Ramos (cell line): ENCODE data around the gene AHCYL2.

Experiments used
- in situ Hi-C: fragments of 300-500 bp; cut with MboI; formaldehyde crosslinking; loops from one replicate; pipeline ENCODE4 v1.14.3; 2022; ENCODE audit warnings: low sequenced_read_pairs; ENCODE audit not compliant: unreplicated experiment

AHCYL2 gene

DNA sequence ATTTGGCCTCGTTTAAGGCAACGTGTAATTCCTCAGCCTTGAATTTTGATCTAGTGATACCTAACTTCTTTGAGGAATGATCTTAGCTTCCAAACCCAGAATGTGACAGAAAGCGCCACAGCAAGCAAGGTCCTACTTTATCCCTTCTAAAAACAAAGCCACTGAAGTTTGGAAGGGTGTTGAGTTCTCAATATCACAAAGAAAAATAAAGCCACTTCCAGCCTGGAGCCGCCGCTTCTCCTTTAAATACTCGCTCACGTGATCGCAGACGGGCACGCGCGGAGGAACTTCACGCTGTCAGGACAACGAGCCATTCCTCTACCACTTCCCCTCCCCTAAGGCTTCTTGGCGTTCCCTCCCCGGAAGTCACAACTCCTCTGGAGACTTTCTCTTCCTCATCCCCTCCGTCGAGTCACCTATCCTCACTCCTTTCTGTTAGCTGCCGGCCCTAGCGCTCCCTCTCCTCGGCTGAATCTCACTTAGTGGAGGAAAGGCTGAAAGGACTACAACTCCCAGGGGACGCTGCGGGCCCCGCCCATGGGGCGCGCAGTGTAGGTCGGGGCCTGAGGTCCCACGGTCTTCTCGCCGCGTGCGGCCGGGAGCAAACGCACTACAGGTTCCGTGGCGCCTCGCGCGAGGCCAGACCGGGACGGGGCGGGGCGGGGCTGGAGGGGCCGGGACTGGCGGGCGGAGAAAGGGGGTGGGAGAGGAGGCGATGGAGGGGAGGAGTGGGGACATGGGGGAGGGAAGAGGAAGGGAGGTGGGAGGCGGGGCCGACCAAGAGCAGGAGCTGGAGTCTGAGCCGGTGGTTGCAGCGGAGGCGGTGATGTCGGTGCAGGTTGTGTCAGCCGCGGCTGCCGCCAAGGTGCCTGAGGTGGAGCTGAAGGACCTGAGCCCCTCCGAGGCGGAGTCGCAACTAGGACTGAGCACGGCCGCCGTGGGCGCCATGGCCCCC, at the start of gene AHCYL2:
Gene AHCYL2, plus strand, starts transcription at position 780 of the 955 bp plus-strand sequence.
- in situ Hi-C loops: no loop called here

GRCh38 chr7:129176916-129177710, 47.7 kb upstream of the AHCYL2 start:
- in situ Hi-C loops: no loop called here

DNA sequence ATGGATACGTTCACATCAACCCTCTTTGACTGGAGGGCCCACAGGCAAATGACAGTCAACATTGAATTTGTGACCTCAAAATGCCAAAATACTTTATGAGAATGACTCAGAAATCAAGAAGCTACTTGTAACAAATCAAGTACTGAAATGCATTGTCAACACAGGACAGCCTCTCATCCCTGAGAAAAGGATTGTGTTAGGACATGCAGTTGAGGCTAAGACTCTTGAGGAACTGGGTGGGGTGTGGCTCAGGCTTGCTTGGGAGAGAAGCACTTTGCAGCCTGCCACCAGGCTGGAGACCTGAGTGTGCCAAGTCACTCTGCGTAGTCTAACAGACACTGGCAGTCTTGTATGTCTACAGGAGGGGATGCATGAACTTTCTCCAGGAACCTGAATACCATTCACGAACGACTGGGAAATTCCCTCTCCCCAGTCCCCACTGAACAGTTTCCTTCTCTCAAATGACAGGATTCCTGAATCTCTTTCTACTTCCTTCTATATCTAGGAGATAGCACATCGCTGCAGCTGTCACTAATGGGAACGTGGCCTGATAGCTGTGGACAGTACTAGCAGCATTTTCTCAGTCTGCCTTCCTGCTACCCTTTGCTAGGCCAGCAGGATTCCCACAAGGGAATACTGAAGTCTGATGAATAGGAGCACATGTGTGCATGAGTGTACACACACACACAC, 39.7 kb upstream of the AHCYL2 start:
- in situ Hi-C loops: no loop called here

- in situ Hi-C loops: no loop called here
Measured at GRCh38 chr7:129186749-129187260, 38.0 kb upstream of the AHCYL2 start.

DNA sequence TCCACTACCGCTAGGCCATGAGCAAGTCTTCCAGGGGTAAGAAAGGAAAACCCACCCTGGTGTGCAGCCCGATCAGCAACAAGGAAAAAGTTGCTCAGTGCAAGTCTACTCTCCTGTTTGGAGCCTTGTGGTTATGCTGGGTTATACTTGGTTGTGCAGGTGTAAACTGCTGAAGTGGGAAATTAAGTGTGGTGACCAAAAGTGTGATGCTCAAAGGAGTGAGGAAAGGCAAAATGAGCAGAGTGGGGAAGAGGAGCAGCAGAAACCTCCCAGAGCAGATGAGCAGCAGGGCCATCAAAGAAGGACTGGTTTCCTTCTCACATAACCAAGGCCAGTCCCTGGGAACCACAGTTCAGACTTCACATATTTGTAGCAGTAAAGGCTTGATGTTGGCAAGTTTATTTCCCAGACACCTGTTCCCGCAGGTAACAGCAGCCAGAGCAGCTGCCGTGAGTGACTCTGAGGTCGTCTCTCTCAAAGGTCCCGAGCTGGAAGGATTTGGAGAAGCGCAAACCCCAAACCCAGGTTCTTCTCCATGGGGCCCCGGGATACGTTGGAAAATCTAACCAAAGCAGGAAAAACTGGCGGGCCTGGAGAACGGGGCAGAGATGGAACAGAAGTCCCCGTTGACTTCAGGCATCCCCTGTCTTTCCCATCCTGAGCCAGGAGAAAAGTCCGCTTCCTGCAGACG, 37.0 kb upstream of the AHCYL2 start:
- in situ Hi-C loops: no loop called here

GRCh38 chr7:129188372-129188891, 36.4 kb upstream of the AHCYL2 start, which contains the start of gene SMO:
SMO (plus strand) TSS chr7:129188633; CDS start chr7:129189152, 519 bp downstream.
- in situ Hi-C loops: no loop called here

DNA sequence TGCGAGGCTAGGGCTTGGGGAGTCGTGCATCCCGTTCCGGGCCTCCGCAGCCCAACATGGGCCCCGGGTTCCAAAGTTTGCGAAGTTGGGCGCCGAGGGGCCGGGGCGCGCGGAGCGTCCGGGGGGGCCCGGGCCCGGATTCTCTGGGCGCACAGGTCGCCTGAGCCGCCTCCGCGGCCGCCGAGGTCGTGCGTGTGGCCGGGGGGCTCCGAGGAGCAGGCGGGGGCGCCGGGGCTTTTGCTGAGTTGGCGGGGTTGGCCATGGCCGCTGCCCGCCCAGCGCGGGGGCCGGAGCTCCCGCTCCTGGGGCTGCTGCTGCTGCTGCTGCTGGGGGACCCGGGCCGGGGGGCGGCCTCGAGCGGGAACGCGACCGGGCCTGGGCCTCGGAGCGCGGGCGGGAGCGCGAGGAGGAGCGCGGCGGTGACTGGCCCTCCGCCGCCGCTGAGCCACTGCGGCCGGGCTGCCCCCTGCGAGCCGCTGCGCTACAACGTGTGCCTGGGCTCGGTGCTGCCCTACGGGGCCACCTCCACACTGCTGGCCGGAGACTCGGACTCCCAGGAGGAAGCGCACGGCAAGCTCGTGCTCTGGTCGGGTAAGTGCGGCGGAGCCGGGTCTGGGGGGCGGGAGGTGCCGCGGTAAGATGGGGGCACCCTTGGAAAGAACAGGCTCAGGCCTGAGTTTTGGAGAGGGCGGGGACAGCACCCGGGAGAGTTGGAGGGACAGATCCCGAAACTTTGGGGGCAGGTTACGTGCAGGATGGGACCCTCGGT, 35.8 kb upstream of the AHCYL2 start:
- in situ Hi-C loops: no loop called here

DNA sequence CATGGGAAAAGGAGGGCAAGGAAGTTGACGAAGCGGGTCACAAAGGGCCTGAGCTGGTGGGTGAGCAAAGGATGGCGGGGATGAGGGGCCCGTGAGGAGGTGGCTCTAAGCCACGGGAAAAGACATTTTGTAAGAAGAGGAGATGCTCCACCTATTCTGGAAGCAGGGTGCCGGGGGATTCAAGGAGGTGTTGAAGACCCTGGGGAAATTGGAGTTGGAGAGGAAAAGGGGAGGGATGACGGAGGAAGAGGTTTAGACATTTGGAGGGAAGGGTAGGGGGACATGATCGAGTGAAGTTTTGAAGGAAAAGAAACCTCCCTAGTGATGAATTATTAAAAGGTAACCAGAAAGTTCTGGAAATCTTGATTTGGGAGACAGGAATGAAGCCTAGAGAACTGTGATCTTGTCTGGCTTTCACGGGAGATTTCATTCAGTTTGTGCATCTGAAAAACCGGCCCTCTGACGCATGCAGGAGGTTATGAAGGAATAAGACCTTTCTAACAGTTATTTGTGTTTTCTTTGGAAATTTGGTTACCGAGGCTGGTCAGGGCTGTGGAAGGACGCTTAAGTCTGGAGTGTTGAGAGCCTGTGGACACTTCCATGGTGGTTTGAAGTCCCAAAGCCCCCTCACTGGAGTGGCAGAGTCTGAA, 35.0 kb upstream of the AHCYL2 start:
- in situ Hi-C loops: no loop called here

DNA sequence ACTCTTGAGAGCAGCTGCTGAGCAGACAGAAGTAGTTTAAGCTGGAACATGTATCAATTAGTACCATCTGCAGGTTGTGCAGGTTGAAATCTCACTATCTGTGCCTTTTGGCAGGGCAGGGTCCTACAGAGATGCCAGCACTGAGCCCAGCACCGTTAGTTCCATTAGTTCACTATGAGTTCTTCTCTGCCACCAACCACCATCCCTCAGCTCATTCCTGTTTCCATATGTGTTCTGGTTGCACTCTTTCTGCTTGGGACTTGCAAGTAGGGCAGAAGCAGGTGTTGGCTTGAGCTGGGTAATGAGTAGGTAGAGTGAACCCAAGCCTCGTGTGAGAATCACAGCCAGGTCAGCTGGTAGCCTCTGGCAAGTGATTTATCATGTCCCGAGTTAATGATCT, 33.6 kb upstream of the AHCYL2 start:
- in situ Hi-C loops: no loop called here

DNA sequence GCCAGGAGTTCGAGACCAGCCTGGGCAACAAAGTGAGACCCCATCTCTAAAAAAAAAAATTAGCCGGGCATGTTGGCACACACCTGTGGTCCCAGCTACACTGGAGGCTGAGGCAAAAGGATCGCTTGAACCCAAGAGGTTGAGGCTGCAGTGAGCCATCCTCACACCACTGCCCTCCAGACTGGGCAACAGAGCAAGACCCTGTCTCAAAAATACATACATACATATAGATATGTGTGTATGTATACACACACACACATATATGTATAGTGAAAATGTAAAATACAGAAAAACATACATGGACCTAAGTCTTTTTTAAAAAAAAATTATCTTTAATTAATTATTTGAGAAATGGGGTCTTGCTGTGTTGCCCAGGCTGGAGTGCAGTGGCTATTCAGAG, 30.9 kb upstream of the AHCYL2 start:
- in situ Hi-C loops: no loop called here

DNA sequence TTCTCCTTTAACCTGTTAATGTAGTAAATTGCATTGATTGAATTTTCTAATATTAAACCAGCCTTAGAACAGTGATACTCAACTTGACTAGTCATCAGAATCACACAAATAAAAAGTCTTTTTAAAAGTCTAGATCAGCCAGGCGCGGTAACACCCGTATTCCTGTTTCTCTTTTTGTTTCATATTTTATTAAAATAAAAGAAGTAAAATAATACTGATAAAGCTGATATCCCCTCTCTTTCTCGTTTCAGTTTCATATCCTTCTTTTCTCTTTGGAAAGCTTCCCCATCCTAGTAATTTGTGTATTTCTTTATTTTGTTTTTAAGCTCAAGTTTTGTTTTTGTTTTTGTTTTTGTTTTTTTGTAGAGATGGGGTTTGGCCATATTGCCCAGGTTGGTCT, 27.1 kb upstream of the AHCYL2 start:
- in situ Hi-C loops: no loop called here

DNA sequence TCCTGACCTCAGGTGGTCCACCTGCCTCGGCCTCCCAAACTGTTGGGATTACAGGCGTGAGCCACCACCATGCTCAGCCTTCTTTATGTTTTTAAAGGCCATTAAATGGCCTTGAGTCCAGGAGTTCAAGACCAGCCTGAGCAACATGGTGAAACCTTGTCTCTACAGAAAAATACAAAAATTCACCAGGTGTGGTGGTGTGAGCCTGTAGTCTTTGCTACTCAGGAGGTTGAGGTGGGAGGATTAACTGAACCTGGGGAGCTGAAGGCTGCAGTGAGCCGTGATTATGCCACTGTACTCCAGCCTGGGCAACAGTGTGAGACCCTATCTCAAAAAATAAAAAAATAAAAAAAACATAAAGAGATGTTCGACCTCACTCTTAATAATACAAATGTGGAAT, 25.4 kb upstream of the AHCYL2 start:
- in situ Hi-C loops: no loop called here

DNA sequence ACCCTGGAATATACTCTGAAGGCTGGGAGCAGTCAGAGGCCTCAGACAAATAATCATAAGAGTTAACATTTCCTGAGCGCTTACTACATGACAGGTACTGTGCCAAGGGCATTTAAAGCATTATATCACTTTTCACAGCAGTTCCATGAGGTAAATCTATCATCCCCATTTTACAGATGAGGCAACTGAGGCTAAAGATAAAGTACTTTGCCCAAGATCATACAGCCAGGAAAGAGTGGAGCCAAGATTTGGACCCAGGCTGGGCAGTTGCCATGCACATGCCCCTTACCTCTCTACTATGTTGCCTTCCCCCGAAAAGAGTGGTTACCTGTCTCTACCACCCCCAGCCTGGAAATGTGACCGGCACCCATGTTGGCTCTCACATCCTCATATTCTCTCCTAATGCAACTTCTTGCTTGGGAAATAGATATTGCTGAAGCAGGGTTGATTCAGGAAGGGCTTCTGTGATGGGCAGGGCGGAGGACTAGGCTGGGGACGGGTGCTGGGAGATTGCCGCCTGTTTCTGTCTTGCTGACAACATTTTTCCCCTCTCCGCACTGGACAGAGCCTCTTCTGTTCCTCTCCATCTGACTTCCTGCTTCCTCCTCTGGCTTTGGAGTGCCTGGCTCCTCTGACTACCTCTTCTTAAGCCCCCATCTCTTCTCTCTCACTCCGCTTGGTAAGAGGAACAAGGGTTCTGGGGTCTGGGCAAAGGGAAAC, 22.6 kb upstream of the AHCYL2 start:
- in situ Hi-C loops: loop anchor here (10.0 kb wide), 1 partner anchor 297 kb away; no protein-coding TSS in a partner anchor

DNA sequence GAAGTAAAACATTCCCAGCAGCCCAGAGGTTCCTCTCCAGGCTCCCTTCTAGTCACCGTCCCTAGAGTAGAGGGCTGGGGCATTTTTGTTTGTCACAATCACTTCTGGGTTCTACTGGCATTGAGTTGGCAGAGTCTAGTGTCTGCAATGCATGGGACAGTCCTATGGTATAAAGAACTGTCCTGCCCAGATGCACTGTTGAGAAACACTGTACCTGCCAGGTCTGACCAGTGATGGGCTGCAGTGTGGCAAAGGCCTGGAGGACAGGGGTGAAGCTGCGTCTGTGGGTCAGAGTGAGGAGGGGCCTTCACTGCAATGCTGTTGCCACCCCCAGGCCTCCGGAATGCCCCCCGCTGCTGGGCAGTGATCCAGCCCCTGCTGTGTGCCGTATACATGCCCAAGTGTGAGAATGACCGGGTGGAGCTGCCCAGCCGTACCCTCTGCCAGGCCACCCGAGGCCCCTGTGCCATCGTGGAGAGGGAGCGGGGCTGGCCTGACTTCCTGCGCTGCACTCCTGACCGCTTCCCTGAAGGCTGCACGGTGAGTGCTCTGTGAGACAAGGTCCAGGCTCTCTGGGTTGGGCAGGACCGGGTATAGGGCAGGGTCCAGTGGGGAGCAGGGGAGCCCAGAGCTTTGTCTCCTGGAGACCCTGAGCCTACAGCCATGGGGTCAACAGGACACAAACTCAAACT, 21.6 kb upstream of the AHCYL2 start:
- in situ Hi-C loops: loop anchor here (10.0 kb wide), 1 partner anchor 298 kb away; no protein-coding TSS in a partner anchor

- in situ Hi-C loops: loop anchor here (10.0 kb wide), 1 partner anchor 300 kb away; no protein-coding TSS in a partner anchor
Measured at GRCh38 chr7:129205126-129205818, 19.6 kb upstream of the AHCYL2 start.
